GM19455 (cell line): ENCODE results near the gene DAZL.

Experiments used
- ATAC-seq: cut with Tn5 transposase; IDR thresholded peaks from one replicate; pipeline ENCODE4 v1.9.1; 2021; ENCODE audit not compliant: unreplicated experiment

Gene DAZL

GRCh38 chr3:16546186-16547010 is 58.8 kb downstream of the DAZL start:
- ATAC-seq = no peak

- no peak for ATAC-seq
These were observed 59.6 kb downstream of the DAZL start for GRCh38 chr3:16545413-16546185.

- ATAC-seq = no peak
These were observed 61.9 kb downstream of the DAZL start for GRCh38 chr3:16543242-16543864.

DNA sequence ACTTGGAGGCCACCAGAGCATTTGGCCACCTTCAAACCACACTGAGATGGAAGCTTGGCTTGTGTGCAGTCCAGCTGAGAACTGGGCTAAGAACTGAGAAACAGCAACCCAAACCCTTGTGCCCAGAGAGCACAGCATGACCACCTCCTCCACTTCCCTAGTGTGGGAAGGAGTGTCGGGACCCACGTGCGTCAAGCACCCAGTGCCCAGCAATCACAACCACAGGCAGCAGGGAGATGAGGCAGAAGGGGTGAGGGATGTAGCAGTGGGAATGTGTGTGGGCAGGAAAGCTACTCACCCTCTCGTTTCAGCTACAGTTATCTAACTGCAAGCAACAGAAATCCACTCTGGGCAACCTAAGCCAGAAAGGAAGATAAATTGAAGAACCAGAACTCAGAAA is 66.7 kb downstream of the DAZL start:
- no peak for ATAC-seq

DNA sequence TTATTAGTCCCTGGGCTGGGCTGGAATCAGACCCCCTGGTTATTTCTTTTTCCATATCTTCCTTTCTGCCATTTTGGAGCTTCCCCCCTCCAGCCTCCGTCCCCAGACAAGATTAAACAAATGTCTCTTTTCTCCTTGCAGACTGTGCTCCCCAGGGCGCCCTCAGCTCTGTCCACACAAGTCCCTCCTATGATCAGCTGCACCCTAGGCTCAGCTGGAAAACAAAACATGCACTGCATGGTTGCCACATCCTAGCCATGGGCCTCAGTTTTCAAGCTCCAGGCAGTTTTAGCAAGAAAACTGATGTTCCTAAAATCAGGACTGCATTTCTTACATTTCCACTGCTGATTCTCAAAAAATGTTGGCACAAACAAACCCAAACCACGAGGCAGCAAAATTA is 68.2 kb downstream of the DAZL start:
- ATAC-seq = no peak
